Astrocyte of the spinal cord (primary cell): ENCODE results near the gene CCRL2.

Source experiments
- DNase-seq: peaks from one replicate; pipeline ENCODE4 v3.0.0; 2011; ENCODE audit warnings: low read depth, low spot score
- H3K4me3 ChIP-seq: 2 replicates; pipeline ENCODE4 v1.5.1; 2011; ENCODE audit warnings: low read depth, mild to moderate bottlenecking, low read length, moderate library complexity
- in situ Hi-C: cut with HindIII; loops from 2 replicates; pipeline ENCODE4 v1.10.0; 2017; ENCODE audit warnings: low sequenced_read_pairs
- TF ChIP-seq, protein P1 (sequence below): IDR thresholded peaks from 2 replicates; pipeline ENCODE4 v1.5.1; 2012; ENCODE audit warnings: low read depth, mild to moderate bottlenecking, low read length, inconsistent platforms

CCRL2 gene

DNA sequence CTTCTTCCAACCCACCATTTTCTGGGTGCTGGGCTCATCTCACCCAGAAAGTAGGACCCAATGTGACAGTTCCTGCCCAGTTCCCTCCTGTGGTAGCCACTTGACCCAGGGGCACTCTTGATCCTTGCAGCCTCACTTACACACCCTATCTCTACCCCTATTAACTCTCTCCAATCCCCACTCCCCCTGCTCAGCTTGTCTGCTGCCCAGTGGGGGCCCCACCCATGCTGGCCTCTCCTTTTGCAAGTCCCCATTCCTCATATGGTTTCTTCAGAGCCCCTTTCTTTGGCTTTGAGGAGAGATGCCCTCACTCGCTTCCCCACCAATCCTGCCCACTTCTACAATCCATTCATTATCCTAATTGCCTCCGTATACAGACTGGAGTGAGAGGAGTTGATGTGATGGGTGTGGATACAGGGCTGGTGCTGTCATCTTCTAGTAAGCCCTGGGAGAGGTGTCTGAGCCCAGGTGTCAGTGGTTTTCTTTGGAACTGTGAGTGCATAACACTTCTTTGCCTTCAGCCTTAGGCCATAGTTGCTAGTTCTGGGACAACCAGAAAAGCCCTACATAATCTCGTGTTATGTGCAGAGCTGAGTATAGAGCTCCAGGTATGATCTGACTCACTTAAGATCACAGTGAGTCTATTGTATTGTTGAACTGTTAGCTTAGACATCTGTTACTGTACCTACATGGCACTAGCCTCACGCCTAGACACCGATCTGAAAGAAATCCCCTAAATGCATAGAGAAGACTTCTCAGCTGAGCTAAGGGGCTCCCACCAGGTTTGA is 41.1 kb upstream of the CCRL2 start:
- H3K4me3 ChIP-seq = no peak overlapping the region
- in situ Hi-C loops = no loop called here
- no peak for DNase-seq
- TF ChIP-seq, protein P1, sequence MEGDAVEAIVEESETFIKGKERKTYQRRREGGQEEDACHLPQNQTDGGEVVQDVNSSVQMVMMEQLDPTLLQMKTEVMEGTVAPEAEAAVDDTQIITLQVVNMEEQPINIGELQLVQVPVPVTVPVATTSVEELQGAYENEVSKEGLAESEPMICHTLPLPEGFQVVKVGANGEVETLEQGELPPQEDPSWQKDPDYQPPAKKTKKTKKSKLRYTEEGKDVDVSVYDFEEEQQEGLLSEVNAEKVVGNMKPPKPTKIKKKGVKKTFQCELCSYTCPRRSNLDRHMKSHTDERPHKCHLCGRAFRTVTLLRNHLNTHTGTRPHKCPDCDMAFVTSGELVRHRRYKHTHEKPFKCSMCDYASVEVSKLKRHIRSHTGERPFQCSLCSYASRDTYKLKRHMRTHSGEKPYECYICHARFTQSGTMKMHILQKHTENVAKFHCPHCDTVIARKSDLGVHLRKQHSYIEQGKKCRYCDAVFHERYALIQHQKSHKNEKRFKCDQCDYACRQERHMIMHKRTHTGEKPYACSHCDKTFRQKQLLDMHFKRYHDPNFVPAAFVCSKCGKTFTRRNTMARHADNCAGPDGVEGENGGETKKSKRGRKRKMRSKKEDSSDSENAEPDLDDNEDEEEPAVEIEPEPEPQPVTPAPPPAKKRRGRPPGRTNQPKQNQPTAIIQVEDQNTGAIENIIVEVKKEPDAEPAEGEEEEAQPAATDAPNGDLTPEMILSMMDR = no peak

DNA sequence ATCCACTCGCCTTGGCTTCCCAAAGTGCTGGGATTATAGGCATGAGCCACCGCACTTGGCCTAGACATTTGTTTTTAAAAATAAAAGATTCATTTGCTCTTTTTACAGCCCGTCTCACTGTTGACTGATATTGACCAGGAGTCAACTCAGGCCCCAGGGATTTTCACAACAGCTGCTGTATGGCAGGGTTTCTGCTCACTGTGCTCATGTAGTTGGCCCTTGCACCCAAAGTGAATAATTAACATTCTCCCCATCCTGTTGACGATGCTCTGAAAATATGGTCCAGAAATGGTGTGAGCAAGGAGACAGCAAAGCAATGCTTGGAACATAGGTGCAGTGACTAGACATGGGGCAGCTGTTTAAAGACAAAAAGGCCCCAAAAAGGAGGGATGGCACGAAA is 39.2 kb upstream of the CCRL2 start:
- H3K4me3 ChIP-seq = no peak overlapping the region
- TF ChIP-seq, protein P1 = no peak
- in situ Hi-C loops = no loop called here
- DNase-seq = no peak

DNA sequence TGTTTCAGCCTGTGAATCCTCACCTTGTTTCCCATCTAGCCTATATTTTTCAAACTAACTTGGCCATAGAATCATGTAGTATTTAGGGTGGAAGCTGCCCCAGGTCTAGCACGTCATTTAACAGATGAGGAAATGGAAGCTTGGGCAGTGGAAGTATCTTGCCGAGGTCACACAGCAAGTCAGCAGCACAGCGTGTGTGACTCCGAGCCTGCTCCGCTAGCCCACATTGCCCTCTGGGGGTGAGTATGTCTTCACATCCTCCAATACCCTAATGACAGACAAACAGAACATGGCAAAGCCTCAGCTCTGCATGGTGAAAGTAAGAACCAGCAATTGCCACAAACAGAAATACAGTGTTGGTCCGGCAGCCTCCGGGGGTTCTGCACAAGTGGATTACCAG is 38.5 kb upstream of the CCRL2 start:
- TF ChIP-seq, protein P1 = no peak
- no peak overlapping the region for H3K4me3 ChIP-seq
- DNase-seq = no peak
- in situ Hi-C loops = no loop called here

DNA sequence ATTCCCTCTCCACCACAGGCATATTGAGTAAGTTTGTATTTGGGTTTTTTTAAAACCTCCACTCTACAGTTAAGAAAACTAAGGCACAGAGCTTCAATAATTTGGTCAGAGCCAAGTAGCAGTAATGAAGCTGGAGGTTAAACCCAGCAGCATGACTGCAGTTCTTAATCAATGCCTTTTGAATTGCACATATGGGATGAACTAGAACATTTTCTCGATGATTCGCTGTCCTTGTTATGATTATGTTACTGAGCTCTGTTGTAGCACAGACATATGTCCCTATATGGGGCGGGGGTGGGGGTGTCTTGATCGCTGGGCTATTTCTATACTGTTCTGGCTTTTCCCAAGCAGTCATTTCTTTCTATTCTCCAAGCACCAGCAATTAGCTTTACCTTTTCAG is 37.9 kb upstream of the CCRL2 start:
- TF ChIP-seq, protein P1 = no peak
- DNase-seq = no peak
- in situ Hi-C loops = no loop called here
- no peak overlapping the region for H3K4me3 ChIP-seq

DNA sequence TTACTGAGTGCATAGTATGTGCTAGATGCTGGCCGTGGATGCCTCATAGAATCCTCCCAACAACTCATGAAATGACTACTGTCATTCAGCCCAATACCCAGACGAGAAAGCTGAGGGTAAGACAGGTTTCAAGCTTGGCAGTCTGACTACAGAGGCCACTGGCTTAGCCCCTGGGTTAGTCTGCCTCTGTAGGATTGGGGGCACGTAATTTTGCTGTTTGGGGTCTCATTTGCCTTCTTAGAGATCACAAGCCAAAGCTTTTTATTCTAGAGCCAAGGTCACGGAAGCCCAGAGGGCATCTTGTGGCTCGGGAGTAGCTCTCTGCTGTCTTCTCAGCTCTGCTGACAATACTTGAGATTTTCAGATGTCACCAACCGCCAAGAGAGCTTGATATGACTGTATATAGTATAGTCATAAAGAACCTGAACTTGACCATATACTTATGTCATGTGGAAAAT is 37.4 kb upstream of the CCRL2 start:
- no peak for DNase-seq
- TF ChIP-seq, protein P1 = no peak
- no peak overlapping the region for H3K4me3 ChIP-seq
- in situ Hi-C loops = no loop called here

DNA sequence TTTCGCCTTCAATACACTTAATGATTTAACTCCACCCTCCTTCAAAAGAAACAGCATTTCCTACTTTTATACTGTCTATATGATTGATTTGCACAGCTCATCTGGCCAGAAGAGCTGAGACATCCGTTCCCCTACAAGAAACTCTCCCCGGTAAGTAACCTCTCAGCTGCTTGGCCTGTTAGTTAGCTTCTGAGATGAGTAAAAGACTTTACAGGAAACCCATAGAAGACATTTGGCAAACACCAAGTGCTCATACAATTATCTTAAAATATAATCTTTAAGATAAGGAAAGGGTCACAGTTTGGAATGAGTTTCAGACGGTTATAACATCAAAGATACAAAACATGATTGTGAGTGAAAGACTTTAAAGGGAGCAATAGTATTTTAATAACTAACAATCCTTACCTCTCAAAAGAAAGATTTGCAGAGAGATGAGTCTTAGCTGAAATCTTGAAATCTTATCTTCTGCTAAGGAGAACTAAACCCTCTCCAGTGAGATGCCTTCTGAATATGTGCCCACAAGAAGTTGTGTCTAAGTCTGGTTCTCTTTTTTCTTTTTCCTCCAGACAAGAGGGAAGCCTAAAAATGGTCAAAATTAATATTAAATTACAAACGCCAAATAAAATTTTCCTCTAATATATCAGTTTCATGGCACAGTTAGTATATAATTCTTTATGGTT is 36.1 kb upstream of the CCRL2 start, which contains the start of gene CCR5:
CCR5 (plus strand) TSS at position 108 of the 680 bp plus-strand sequence. CDS start 1,957 bp downstream, outside the sequence.
- DNase-seq = no peak
- TF ChIP-seq, protein P1 = no peak
- H3K4me3 ChIP-seq = no peak within 1 kb of the TSS
- in situ Hi-C loops = no loop called here
